MM.1S (cell line): ENCODE results near the gene ADORA2B.

Experiments used
- CTCF ChIP-seq: fragments of 300-600 bp; sonication (generic); IDR thresholded peaks from 2 replicates; pipeline ENCODE4 v1.5.1; 2016; ENCODE audit warnings: antibody characterized with exemption, low read length, mixed read lengths
- EZH2 ChIP-seq: fragments of 300-600 bp; sonication (generic); optimal IDR thresholded peaks from 2 replicates; pipeline ENCODE3; 2017; ENCODE audit warnings: low read depth, mild to moderate bottlenecking, antibody characterized with exemption, low read length, mixed read lengths
- EZH2phosphoT487 ChIP-seq: fragments of 300-600 bp; sonication (generic); IDR thresholded peaks from 2 replicates; pipeline ENCODE4 v1.6.1; 2018; ENCODE audit warnings: antibody characterized with exemption, low read length

- TF ChIP-seq CTCF (peak; percentile 12; the same call in 1 of the 2 replicates), EZH2phosphoT487 (no peak), EZH2 (no peak)
Observed at GRCh38 chr17:16013943-16014407, 69.0 kb downstream of the ADORA2B start.
